ENCODE measurements around the gene ITGA4. TPM values are rescaled to one million over a fixed set of nuclear protein-coding genes. Genes with fewer than 3 reads are reported as not detected.

The ITGA4 gene
- total RNA-seq, 4 donors from 2014 or later = 2.2 to 8.4 (median 3.5) TPM

DNA sequence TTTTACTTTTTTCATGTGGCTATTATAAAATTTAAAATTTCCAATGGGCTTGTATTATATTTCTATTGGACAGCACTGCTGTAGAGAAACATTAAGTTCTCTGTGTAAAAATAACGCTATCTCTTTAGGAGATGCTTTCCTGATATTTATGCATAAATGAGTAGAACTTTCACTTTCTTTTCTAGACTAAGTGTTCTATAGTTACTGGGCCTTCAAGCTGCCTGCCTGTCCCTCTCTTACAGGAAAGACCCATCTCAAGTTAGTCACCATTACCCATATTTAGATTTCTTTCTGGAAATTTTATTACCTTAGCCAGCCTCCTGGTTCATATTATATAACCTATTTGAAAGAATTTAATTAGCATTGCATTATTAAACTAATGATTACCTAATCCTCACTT, 4.8 kb downstream of the ITGA4 start:
- TF ChIP-seq POLR2A (IDR thresholded peaks at IDR 0.05; ENCODE audit: low read depth) = no peak
- no peak for TF ChIP-seq EP300 (IDR thresholded peaks at IDR 0.05)
- TF ChIP-seq POLR2AphosphoS5 (IDR thresholded peaks at IDR 0.05) = no peak
- TF ChIP-seq, protein P1, sequence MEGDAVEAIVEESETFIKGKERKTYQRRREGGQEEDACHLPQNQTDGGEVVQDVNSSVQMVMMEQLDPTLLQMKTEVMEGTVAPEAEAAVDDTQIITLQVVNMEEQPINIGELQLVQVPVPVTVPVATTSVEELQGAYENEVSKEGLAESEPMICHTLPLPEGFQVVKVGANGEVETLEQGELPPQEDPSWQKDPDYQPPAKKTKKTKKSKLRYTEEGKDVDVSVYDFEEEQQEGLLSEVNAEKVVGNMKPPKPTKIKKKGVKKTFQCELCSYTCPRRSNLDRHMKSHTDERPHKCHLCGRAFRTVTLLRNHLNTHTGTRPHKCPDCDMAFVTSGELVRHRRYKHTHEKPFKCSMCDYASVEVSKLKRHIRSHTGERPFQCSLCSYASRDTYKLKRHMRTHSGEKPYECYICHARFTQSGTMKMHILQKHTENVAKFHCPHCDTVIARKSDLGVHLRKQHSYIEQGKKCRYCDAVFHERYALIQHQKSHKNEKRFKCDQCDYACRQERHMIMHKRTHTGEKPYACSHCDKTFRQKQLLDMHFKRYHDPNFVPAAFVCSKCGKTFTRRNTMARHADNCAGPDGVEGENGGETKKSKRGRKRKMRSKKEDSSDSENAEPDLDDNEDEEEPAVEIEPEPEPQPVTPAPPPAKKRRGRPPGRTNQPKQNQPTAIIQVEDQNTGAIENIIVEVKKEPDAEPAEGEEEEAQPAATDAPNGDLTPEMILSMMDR (IDR thresholded peaks at IDR 0.05) = no peak
- WGBS = 66% methylated on average over 1 of the region's 1 CpG
- peaks cover 11 to 18% (median 15%) of the 10 kb centered on the region in 4 donors for H3K4me1 ChIP-seq
- no peak overlapping the region for H3K4me3 ChIP-seq
- no peak overlapping the region for H3K27ac ChIP-seq (replicated peaks in 1 of 4)
- H3K36me3 ChIP-seq = no peaks in the 10 kb centered on the region
- H3K9me3 ChIP-seq = no peaks in the 10 kb centered on the region
- DNase-seq (ENCODE audit: extremely low spot score) = no peak
- peaks cover 0 to 12% (median 0%) of the 10 kb centered on the region in 4 donors for H3K27me3 ChIP-seq
- intact Hi-C loops (cut with DNase I) = loop anchor here (10.0 kb wide), 1 partner anchor 387 kb away; no protein-coding TSS in a partner anchor

DNA sequence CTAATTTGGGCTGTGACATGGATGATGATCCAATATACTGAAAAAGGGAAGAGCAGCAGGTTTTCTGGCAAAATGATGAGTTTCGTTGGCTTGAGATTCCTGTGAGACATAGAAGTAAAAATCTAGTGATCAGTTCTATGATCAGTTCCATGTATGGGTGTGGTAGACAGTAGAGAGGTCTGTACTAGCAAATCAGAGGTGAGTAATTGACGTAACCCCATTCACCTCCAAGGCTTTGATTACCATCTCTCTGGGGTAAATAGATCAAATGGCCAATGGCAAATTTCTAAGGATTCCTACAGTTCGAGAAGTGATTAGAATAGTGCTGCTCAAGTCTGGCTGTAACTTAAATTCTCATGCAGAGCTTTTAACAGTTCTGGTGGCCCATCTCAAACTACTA, 6.4 kb downstream of the ITGA4 start:
- no peak for DNase-seq (ENCODE audit: extremely low spot score)
- H3K27me3 ChIP-seq = no peaks in the 10 kb centered on the region
- H3K9me3 ChIP-seq = no peaks in the 10 kb centered on the region
- no peak overlapping the region for H3K4me3 ChIP-seq
- TF ChIP-seq POLR2AphosphoS5 (IDR thresholded peaks at IDR 0.05) (no peak), POLR2A (IDR thresholded peaks at IDR 0.05; ENCODE audit: low read depth) (no peak), EP300 (IDR thresholded peaks at IDR 0.05) (no peak)
- TF ChIP-seq, protein P1 (IDR thresholded peaks at IDR 0.05) = no peak
- WGBS = 93% methylated on average over 3 of the region's 3 CpGs
- intact Hi-C loops (cut with DNase I) = loop anchor here (10.0 kb wide), 1 partner anchor 389 kb away; no protein-coding TSS in a partner anchor
- no peaks in the 10 kb centered on the region for H3K36me3 ChIP-seq
- H3K27ac ChIP-seq (replicated peaks in 1 of 4) = no peak overlapping the region
- H3K4me1 ChIP-seq = peaks cover 0 to 6% (median 0%) of the 10 kb centered on the region in 4 donors

DNA sequence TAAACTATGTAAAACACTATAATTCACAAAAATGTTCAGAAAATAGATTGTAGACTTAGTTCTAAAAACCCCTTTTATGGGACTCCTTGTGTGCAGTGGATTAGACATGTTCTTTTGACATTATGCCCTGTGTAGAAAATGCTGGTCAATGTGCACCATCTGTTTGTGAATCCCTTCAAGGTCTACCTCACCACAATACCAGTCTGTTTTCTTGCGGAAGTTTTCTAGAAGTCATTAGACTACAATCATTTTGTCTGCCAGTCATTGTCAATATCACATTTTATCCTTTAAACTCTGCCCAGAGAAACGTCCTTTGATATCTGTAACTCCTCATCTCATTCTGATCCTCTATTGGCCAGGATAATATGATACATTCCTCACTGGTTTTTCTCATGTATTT, 7.8 kb downstream of the ITGA4 start:
- intact Hi-C loops (cut with DNase I) = loop anchor here (5.0 to 10.0 kb wide), 3 partner anchors 363 to 1343 kb away; no protein-coding TSS in a partner anchor
- TF ChIP-seq POLR2A (IDR thresholded peaks at IDR 0.05; ENCODE audit: low read depth) = no peak
- TF ChIP-seq EP300 (IDR thresholded peaks at IDR 0.05) = no peak
- TF ChIP-seq, protein P1 (IDR thresholded peaks at IDR 0.05) = no peak
- TF ChIP-seq POLR2AphosphoS5 (IDR thresholded peaks at IDR 0.05) = no peak
- Histone ChIP-seq H3K4me3 (no peak overlapping the region), H3K36me3 (no peaks in the 10 kb centered on the region), H3K9me3 (no peaks in the 10 kb centered on the region), H3K4me1 (peaks cover 0 to under 1% (median 0%) of the 10 kb centered on the region in 4 donors), H3K27ac (replicated peaks in 1 of 4) (no peak overlapping the region), H3K27me3 (no peaks in the 10 kb centered on the region)
- 73% methylated on average over 2 of the region's 2 CpGs for WGBS
- no peak for DNase-seq (ENCODE audit: extremely low spot score)

DNA sequence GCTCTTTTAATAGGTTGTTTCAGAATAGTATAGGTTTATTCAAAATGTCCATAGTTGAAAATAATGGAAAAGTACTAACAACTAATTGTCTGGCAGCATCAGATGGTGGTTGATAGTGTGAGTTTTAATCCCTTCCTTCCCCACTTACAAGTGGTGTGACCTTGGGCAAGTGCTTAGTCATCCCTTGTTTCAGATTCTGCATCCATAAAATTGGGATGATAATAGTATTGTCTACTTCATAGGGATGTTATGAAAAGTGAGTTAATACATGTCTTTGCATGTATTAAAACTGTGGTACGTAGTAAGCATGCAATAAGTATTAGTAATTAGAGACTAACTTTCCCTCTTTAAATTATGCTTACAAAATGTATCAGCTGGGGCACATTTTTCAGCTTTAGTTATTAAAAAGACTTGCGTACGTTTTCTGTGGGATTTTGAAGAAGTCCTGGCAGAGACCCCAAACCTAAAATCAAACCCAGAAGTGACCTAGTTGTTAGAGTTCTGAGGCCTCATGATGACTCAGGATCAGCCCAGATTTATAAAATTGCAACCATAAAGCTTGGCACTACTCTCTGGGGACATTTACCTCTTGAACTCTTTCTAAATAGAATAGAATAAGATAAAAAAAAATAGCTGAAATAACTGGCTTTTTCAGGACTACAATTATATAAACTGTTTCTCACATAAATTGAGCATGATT, 8.6 kb downstream of the ITGA4 start:
- Histone ChIP-seq H3K36me3 (no peaks in the 10 kb centered on the region), H3K4me3 (no peak overlapping the region), H3K27ac (replicated peaks in 1 of 4) (no peak overlapping the region), H3K9me3 (no peaks in the 10 kb centered on the region), H3K27me3 (no peaks in the 10 kb centered on the region), H3K4me1 (no peaks in the 10 kb centered on the region)
- WGBS = 69% methylated on average over 3 of the region's 3 CpGs
- intact Hi-C loops (cut with DNase I) = loop anchor here (5.0 to 10.0 kb wide), 3 partner anchors 364 to 1344 kb away; no protein-coding TSS in a partner anchor
- TF ChIP-seq POLR2AphosphoS5 (IDR thresholded peaks at IDR 0.05) = no peak
- TF ChIP-seq EP300 (IDR thresholded peaks at IDR 0.05) = no peak
- DNase-seq (ENCODE audit: extremely low spot score) = no peak

DNA sequence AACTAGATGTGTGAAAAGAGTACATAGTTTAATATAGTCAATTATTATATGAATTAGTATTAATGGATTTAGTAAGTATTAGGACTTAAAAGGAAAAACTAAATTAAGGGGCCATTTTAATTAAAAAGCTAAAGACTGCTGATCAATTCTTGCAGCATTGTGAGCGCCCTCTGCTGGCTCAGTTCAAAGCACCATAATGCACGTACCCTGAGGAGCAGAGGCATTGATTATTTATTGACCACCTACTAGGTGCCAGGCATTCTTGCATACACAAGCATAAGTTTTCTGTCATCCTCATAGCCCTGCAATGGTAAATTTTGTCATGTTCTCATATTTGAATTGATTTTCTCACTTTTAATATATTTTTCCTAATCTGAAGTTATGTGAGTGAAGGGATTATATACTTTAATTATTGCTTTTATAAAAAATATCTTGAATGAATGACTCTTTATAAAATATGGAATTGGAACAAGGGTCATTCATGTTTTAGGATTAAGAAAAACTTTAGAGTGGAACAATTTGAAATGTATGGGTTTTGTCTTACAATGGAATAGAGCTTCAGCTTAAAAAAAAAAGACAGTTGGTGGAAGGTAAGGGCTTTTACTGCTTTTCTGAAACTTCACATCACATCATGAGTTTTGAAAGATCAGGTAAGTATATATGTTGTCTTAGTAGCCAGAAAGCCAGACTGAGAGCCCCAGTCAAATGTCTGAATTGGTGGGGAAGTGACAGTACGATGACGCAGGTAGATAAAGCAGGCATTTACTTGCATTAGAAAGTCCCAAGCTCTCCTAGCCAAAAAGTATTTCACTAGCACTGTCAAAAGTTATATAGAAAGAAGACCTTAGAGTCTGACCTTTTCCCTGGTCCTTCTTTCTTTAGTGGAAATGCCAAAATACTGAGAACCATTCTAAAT, 9.7 kb downstream of the ITGA4 start:
- Histone ChIP-seq H3K9me3 (no peaks in the 10 kb centered on the region), H3K27ac (replicated peaks in 1 of 4) (no peak overlapping the region), H3K4me3 (no peak overlapping the region), H3K4me1 (no peaks in the 10 kb centered on the region), H3K36me3 (no peaks in the 10 kb centered on the region), H3K27me3 (no peaks in the 10 kb centered on the region)
- no peak for DNase-seq (ENCODE audit: extremely low spot score)
- TF ChIP-seq, protein P1 (IDR thresholded peaks at IDR 0.05) = peak; percentile 53 to 77 (median 69)
- no peak for TF ChIP-seq POLR2A (IDR thresholded peaks at IDR 0.05; ENCODE audit: low read depth)
- intact Hi-C loops (cut with DNase I) = loop anchor here (5.0 to 10.0 kb wide), 3 partner anchors 365 to 1345 kb away; no protein-coding TSS in a partner anchor
- WGBS = 56% methylated on average over 4 of the region's 4 CpGs

Measured in esophagus muscularis mucosa (tissue), 4 donors.